ENCODE measurements around the gene WDR55. TPM values are rescaled to one million over a fixed set of nuclear protein-coding genes. Genes with fewer than 3 reads are reported as not detected.
A peak's percentile ranks its signal among the peaks of the same experiment; 100 is the strongest.
"Not testable (repeated sequence)": the region's sequence is repeated elsewhere in the genome, so short reads cannot be mapped to it uniquely, and the experiment has no call there.

Gene WDR55
- total RNA-seq, 1 experiment from 2014 or later: 26.2 TPM

- in situ Hi-C loops (cut with HindIII; ENCODE audit: low pct_unique_long_range_greater_than_20kb, low sequenced_read_pairs): no loop called here
- peak; percentile 88 for DNase-seq (ENCODE audit: low read depth)
Measured at GRCh38 chr5:140639148-140639981, 25.3 kb upstream of the WDR55 start, which contains the start of gene TMCO6. TSS of gene TMCO6 (plus strand) at chr5:140639451. CDS start at chr5:140639528, 77 bp downstream.

GRCh38 chr5:140641716-140642115, 23.0 kb upstream of the WDR55 start:
- in situ Hi-C loops (cut with HindIII; ENCODE audit: low pct_unique_long_range_greater_than_20kb, low sequenced_read_pairs): no loop called here
- DNase-seq (ENCODE audit: low read depth): no peak

GRCh38 chr5:140642718-140643117, 22.0 kb upstream of the WDR55 start:
- DNase-seq (ENCODE audit: low read depth): no peak
- in situ Hi-C loops (cut with HindIII; ENCODE audit: low pct_unique_long_range_greater_than_20kb, low sequenced_read_pairs): no loop called here

DNA sequence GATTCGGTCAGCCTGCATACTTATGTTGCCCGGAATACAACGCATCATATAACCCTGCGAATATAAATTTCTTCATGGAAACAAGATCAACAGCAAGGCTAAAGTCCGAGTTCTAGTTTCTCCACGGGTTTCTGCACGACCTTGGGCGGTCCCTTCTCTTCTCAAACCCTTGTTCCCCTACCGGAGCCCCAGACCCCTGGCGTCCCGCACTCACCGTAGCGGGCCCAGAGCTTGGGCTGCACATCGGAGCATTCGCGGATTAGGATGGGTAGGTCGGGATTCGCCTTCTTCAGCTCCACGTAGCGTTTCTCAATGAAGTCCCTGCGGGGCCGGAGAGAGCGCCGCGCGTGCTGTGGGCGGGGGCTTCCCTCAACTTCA, 17.7 kb upstream of the WDR55 start:
- DNase-seq (ENCODE audit: low read depth): no peak
- in situ Hi-C loops (cut with HindIII; ENCODE audit: low pct_unique_long_range_greater_than_20kb, low sequenced_read_pairs): no loop called here

GRCh38 chr5:140658870-140659269, 5.8 kb upstream of the WDR55 start:
- in situ Hi-C loops (cut with HindIII; ENCODE audit: low pct_unique_long_range_greater_than_20kb, low sequenced_read_pairs): no loop called here
- DNase-seq (ENCODE audit: low read depth): no peak

- in situ Hi-C loops (cut with HindIII; ENCODE audit: low pct_unique_long_range_greater_than_20kb, low sequenced_read_pairs): not testable (repeated sequence)
Measured at GRCh38 chr5:140660371-140660770, 4.3 kb upstream of the WDR55 start.

GRCh38 chr5:140664030-140664358, 710 bp upstream of the WDR55 start:
- no peak for DNase-seq (ENCODE audit: low read depth)
- in situ Hi-C loops (cut with HindIII; ENCODE audit: low pct_unique_long_range_greater_than_20kb, low sequenced_read_pairs): no loop called here

More at GRCh38 chr5:140660371-140660770, 4.3 kb upstream of the WDR55 start:
- not testable (repeated sequence) for DNase-seq (ENCODE audit: low read depth)

DNA sequence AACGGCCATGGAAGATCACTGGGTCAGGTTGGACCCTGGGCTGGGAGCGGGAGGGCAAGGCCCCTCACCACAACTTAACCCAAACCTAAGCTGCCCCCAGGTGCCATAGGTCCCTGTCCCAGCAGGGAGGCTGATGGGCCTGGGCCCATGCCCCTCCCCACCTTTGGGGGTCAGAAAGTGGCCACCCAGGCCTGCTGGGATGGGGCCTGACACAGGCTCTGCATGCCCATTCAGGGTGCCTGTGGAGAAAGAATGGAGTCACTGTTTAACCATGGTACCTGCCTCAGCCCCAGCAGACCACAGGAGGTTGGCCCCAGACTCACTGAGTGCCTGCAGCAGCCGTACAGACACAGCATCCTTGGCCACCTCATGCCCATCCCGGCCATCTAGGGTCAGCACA, 6.3 kb downstream of the WDR55 start:
- in situ Hi-C loops (cut with HindIII; ENCODE audit: low pct_unique_long_range_greater_than_20kb, low sequenced_read_pairs); DNase-seq (ENCODE audit: low read depth): not testable (repeated sequence)

GRCh38 chr5:140671472-140672125, 6.9 kb downstream of the WDR55 start:
- in situ Hi-C loops (cut with HindIII; ENCODE audit: low pct_unique_long_range_greater_than_20kb, low sequenced_read_pairs): no loop called here
- no peak for DNase-seq (ENCODE audit: low read depth)

DNA sequence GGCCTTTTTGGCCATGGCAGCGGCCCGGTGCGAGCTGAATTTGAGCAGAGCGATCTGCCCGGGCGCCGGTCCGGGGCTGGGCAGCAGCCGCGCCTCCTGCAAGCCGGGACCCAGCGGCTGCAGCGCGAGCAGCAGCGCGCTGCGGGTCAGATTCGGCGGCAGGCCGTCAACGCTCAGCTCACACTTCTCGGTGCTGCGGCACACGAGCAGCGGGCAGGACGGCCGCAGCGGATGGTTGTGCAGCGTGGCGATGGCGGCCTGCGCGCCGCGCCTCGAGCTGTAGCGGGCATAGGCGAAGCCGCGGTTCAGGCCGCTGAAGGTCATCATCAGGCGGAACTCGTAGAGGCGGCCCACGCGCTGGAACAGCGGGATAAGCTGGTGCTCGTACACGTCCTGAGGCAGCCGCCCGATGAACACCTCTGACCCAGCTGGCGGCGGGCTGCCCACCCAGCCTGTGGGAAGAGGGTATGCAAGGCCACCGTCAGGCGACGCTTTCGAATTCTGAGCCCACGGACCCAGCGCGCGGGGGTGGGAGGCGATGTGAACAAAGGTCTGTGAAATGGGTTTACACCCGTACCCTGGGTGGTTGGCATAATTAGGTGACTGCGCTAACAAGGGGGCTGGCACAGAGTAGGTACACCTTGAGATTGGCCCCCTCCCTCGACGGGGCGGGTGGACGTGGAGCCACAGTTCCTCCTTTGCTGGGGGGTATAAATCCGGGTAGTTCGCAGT, 7.9 kb downstream of the WDR55 start:
- no peak for DNase-seq (ENCODE audit: low read depth)
- in situ Hi-C loops (cut with HindIII; ENCODE audit: low pct_unique_long_range_greater_than_20kb, low sequenced_read_pairs): no loop called here

- in situ Hi-C loops (cut with HindIII; ENCODE audit: low pct_unique_long_range_greater_than_20kb, low sequenced_read_pairs): no loop called here
Measured at GRCh38 chr5:140673187-140673976, 8.7 kb downstream of the WDR55 start, which contains the start of gene DND1. TSS of gene DND1 (minus strand) at chr5:140673576. CDS start at chr5:140673542, 34 bp downstream.

GRCh38 chr5:140674211-140674610, 9.5 kb downstream of the WDR55 start:
- in situ Hi-C loops (cut with HindIII; ENCODE audit: low pct_unique_long_range_greater_than_20kb, low sequenced_read_pairs): no loop called here
- DNase-seq (ENCODE audit: low read depth): no peak

More at GRCh38 chr5:140673187-140673976, 8.7 kb downstream of the WDR55 start, which contains the start of gene DND1:
- no peak for DNase-seq (ENCODE audit: low read depth)

- in situ Hi-C loops (cut with HindIII; ENCODE audit: low pct_unique_long_range_greater_than_20kb, low sequenced_read_pairs): no loop called here
- no peak for DNase-seq (ENCODE audit: low read depth)
Measured at GRCh38 chr5:140674629-140675028, 9.9 kb downstream of the WDR55 start.

- in situ Hi-C loops (cut with HindIII; ENCODE audit: low pct_unique_long_range_greater_than_20kb, low sequenced_read_pairs): no loop called here
- DNase-seq (ENCODE audit: low read depth): no peak
Measured at GRCh38 chr5:140677947-140678346, 13.2 kb downstream of the WDR55 start.

DNA sequence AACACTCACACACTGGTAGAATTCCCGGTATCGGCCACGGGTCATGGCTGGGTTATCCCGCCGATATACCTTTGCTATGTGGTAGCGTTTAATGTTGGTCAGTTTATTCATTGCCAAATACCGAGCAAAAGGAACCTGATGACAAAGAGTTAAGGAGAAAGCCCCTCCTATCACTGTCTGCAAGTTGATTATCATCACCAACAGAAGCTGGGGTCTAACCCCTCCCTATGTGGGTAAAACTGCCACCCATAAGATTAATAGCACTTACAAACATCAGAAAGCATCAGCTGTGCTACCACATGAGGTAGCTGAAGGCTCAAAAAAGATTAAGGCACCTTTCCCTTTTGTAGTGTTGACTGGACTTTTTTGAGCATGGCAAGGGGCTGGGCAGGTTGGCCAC, 14.3 kb downstream of the WDR55 start:
- in situ Hi-C loops (cut with HindIII; ENCODE audit: low pct_unique_long_range_greater_than_20kb, low sequenced_read_pairs): no loop called here
- no peak for DNase-seq (ENCODE audit: low read depth)

DNA sequence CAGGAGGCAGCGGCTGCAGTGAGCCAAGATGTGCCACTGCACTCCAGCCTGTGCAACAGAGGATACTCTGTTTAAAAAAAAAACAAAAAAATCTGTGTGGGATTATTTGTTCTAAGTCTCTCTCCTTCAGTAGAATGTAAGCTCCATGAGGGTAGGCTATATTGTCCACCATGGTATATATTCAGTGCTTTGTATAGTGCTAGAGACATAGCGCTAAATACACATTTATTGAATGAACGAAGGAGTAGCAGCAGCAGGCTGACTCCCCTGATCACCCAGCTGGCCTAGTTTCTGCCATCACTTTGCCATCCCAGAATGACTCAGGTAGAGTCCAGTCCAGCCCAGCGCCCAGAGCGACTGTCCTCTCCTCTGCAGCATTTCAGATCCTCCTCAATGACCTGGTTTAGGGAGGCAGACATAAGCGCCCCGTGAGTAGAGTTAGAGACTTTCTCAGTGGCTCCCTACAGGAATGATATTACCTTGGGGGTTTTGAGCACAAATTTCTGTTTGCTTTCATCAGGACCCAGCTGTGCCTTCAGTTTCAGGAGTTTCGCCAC, 25.8 kb downstream of the WDR55 start:
- in situ Hi-C loops (cut with HindIII; ENCODE audit: low pct_unique_long_range_greater_than_20kb, low sequenced_read_pairs): no loop called here
- DNase-seq (ENCODE audit: low read depth): no peak

DNA sequence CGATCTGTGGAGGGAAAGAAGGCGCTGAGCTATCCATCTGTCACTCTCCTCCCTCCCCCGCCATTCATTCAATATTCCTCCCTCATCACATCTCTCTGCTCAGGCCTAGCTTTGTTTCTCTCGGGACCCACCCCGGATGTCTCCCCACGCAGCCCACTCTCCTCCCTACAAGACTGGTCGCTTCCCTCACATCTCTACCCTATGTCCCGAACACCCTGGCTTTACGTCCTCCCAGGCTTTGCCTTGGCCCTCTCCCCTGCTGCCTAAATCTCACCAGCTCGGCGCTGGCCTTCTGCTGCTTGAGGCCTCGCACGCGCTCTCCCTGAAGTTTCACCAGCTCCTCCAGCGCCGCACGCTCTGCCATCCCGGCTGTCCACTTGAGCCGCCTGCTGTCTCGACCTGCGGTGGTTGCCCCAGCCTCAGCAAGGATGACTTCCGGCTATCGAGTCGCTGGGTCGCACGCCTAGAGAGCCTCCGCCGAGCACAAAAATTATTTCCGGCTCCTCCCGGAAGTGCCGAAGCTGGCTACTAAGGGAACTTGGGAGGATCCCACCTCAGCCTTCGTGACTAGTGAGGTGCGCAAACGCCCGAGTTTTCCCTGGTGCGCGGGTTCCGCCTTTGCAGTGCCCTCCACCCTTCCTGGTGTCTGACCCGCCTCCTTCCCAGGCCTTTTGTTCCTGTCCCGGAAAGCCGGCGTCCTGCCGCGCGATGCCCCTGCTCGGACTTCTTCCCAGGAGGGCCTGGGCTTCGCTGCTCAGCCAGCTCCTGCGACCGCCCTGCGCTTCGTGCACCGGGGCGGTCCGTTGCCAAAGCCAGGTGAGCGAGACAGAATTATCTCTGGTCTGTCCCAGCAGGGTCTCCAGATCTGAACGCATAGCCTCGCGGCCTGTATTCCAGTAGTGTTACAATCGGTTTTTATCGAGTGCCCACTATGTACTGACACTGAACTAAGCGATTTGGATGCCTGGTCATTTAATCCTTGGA, 26.5 kb downstream of the WDR55 start, which contains the start of the genes HARS1 and HARS2:
HARS1 (minus strand) TSS at position 430 of the 984 bp plus-strand sequence; CDS start at position 364, 66 bp downstream.
HARS2 (plus strand) TSS at position 515 of the 984 bp plus-strand sequence; CDS start at position 709, 194 bp downstream.
- peak; percentile 96 for DNase-seq (ENCODE audit: low read depth)
- in situ Hi-C loops (cut with HindIII; ENCODE audit: low pct_unique_long_range_greater_than_20kb, low sequenced_read_pairs): no loop called here
